Activated T-cell treated with anti-CD3 and anti-CD28 coated beads, Interleukin-2, amount 50 U/mL, for 72 hours (primary cell): Measurements from ENCODE around the gene CATSPER4. TPM values are rescaled to one million over a fixed set of nuclear protein-coding genes. Genes with fewer than 3 reads are reported as not detected.

Experiments used
- ATAC-seq, 2 donors: fragments of 150-1000 bp; cut with Tn5 transposase; replicated peaks in 1 of 2; 2 replicates each; pipeline ENCODE4 v1.10.0; 2021; ENCODE audit warnings: moderate library complexity in 2 of 2, mild to moderate bottlenecking in 1 of 2
- DNase-seq, 2 donors: peaks; one replicate each; pipeline ENCODE4 v3.0.0; 2021 to 2022; ENCODE audit warnings: mixed read lengths in 1 of 2
- H3K27ac Mint-ChIP-seq: one replicate; pipeline ENCODE4 v1.8.0; 2022; ENCODE audit warnings: mild to moderate bottlenecking, moderate library complexity, mixed read lengths
- H3K27me3 Mint-ChIP-seq: one replicate; pipeline ENCODE4 v1.8.0; 2022; ENCODE audit warnings: low read depth, mixed read lengths
- H3K36me3 Mint-ChIP-seq, 2 donors: one replicate each; pipeline ENCODE4 v1.8.0; 2022; ENCODE audit warnings: mixed read lengths in 2 of 2, mild to moderate bottlenecking in 1 of 2; ENCODE audit not compliant: insufficient read depth in 2 of 2
- H3K4me1 Mint-ChIP-seq: one replicate; pipeline ENCODE4 v1.8.0; 2022; ENCODE audit warnings: low read depth, mixed read lengths
- H3K4me3 Mint-ChIP-seq, 2 donors: one replicate each; pipeline ENCODE4 v1.8.0; 2022; ENCODE audit warnings: mild to moderate bottlenecking in 2 of 2, mixed read lengths in 2 of 2, moderate library complexity in 2 of 2
- H3K9me3 Mint-ChIP-seq, 2 donors: one replicate each; pipeline ENCODE4 v1.8.0; 2022; ENCODE audit warnings: mixed read lengths in 2 of 2
- total RNA-seq, 2 donors: library from RNA; stranded (reverse); gene quantifications; one replicate each; pipeline ENCODE4 v1.2.3, GENCODE V29; 2022

CATSPER4 gene
- total RNA-seq, 2 donors from 2014 or later, result 0.19 TPM; not detected in 1

GRCh38 chr1:26169669-26170471 is 20.5 kb upstream of the CATSPER4 start, which contains the start of gene ZNF593:
Gene ZNF593 (plus strand): TSS chr1:26169908. CDS start chr1:26169984, 76 bp downstream.
- Mint-ChIP-seq H3K4me1 (peaks cover 39% of the 10 kb centered on the region), H3K36me3 (no peaks in the 10 kb centered on the region), H3K9me3 (no peaks in the 10 kb centered on the region), H3K4me3 (peak within 1 kb of the TSS; percentile 92 to 93), H3K27me3 (peaks cover 5% of the 10 kb centered on the region), H3K27ac (peak within 1 kb of the TSS; percentile 78)
- peak; percentile 91 to 95 for DNase-seq
- peak; percentile 94 to 98 for ATAC-seq

DNA sequence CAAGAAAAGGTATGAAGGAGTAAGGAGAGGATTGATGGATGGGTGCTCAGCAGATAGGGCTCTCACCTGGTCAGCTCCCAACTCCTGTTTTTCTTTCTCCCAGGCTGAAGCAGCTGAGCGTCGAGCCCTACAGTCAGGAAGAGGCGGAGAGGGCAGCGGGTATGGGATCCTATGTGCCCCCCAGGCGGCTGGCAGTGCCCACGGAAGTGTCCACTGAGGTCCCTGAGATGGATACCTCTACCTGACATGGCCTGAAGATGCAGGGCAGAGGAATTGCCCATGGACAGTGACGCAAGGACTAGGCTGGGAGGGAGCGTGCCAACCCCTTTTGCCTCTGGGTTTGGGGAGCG is 20.0 kb upstream of the CATSPER4 start:
- DNase-seq (no peak), ATAC-seq (no peak)
- Mint-ChIP-seq H3K36me3 (no peaks in the 10 kb centered on the region), H3K4me1 (peaks cover 33% of the 10 kb centered on the region), H3K9me3 (no peaks in the 10 kb centered on the region), H3K27ac (peak overlapping the region; percentile 78), H3K27me3 (no peaks in the 10 kb centered on the region), H3K4me3 (peak overlapping the region; percentile 92 to 93)

DNA sequence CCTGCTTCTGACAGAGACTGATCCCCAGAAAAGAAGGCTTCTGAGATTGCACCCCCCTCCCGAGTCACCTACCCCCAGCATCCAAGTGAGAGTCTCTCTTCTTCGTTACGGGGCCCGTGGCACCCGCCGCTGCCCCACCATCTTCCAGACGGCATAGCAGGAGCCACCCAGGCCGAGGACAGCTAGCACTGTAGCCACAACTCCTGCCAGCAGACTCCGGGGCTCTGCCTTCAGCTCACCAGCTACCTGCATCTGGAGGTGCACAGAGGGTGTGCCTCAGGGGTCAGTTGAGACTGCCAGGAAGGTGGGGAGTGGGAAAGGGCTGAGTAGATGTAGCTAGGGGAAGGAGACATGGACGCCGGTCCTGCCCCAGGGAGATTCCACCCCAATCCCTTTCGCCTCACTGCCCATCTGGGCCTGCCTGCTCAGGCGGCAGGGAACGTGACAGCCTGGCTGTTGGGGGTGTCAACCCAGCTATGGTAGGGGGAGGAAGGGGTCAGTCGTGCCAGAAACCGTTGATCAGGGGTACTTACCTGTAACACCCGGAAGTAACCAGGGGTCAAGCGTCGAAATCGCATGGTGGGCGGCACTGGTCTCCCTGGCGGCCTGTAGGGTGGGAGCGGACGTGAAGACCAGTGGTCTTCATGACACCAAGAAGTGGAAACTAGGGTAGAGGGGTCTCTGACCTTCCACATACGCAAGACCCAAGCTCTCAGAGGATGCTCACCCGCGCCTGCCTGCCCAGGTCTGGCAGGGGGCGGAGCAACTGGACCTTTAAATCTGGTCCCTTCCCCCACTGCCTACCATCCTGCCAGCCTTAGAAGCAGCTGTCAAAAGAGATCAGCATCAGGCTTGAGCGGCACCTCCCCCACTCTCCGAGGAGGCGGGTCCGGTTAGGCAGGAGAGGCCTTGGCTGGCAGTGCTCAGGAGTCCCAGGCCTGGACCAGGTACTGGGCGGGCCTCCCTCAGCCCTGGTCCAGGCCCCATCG is 19.0 kb upstream of the CATSPER4 start, which contains the start of gene ZNF593OS:
TSS of gene ZNF593OS (minus strand) at position 749 of the 989 bp plus-strand sequence. CDS start at position 578, 171 bp downstream.
- no peaks in the 10 kb centered on the region for H3K9me3 Mint-ChIP-seq
- no peak within 1 kb of the TSS for H3K27ac Mint-ChIP-seq
- peaks cover 28% of the 10 kb centered on the region for H3K4me1 Mint-ChIP-seq
- no peaks in the 10 kb centered on the region for H3K36me3 Mint-ChIP-seq
- peak within 1 kb of the TSS; percentile 92 to 93 for H3K4me3 Mint-ChIP-seq
- no peaks in the 10 kb centered on the region for H3K27me3 Mint-ChIP-seq
- DNase-seq (no peak), ATAC-seq (no peak)

DNA sequence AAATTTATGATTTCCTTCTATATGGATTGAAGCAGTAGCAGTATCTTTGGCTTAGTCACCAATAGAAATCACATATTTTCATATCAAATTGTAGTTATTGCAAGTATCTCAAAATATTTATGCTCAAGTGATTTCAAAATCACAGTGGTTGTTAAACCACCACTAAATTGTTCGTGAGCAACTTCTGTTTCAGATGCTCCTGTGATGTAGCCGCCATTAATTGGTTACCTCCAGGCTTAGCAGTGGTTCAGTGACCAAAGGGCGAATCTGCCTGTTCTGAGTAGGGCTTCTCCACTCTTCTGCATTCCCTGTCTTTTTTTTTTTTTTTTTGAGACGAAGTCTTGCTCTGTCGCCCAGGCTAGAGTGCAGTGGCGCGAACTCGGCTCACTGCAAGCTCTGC is 15.1 kb upstream of the CATSPER4 start:
- ATAC-seq (no peak), DNase-seq (no peak)
- Mint-ChIP-seq H3K27me3 (no peaks in the 10 kb centered on the region), H3K9me3 (no peaks in the 10 kb centered on the region), H3K4me1 (peaks cover 18% of the 10 kb centered on the region), H3K27ac (no peak overlapping the region), H3K36me3 (no peaks in the 10 kb centered on the region), H3K4me3 (no peak overlapping the region)

GRCh38 chr1:26177182-26177684 is 13.2 kb upstream of the CATSPER4 start, which contains the start of gene CNKSR1:
Gene CNKSR1 (plus strand): TSS chr1:26177491. CDS start chr1:26177548, 57 bp downstream.
- H3K27me3 Mint-ChIP-seq, result no peaks in the 10 kb centered on the region
- peak in 1 of 2 donors; percentile 27 for DNase-seq
- peak in 1 of 2 donors; percentile 55 for ATAC-seq
- H3K4me1 Mint-ChIP-seq, result peaks cover 15% of the 10 kb centered on the region
- H3K36me3 Mint-ChIP-seq, result no peaks in the 10 kb centered on the region
- H3K9me3 Mint-ChIP-seq, result no peaks in the 10 kb centered on the region
- H3K27ac Mint-ChIP-seq, result no peak within 1 kb of the TSS
- H3K4me3 Mint-ChIP-seq, result peak within 1 kb of the TSS in 1 of 2 donors; percentile 75

DNA sequence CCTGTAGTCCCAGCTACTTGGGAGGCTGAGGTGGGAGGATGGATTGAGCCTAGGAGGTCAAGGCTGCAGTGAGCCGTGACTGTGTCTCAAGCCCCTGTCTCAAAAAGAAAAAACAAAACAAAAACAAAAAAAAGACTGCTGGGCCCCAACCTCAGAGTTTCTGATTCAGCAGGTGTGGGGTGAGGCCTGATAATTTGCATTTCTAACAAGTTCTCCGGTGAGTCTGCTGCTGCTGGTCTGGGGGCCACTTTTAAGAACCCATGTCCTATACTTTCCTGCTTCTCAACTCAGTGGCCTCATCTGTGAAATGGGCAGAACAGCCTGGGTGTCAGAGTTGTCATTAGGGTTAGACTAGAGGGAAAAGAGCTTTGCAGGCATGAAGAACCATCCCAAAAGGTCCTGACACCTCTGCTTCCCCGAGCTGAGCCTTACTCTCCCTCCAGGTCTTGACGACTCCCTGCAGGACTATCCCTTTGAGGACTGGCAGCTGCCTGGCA is 10.3 kb upstream of the CATSPER4 start:
- H3K4me1 Mint-ChIP-seq, result peaks cover 8% of the 10 kb centered on the region
- no peak overlapping the region for H3K27ac Mint-ChIP-seq
- H3K27me3 Mint-ChIP-seq, result no peaks in the 10 kb centered on the region
- no peaks in the 10 kb centered on the region for H3K9me3 Mint-ChIP-seq
- ATAC-seq (no peak), DNase-seq (no peak)
- no peak overlapping the region for H3K4me3 Mint-ChIP-seq
- H3K36me3 Mint-ChIP-seq, result no peaks in the 10 kb centered on the region

DNA sequence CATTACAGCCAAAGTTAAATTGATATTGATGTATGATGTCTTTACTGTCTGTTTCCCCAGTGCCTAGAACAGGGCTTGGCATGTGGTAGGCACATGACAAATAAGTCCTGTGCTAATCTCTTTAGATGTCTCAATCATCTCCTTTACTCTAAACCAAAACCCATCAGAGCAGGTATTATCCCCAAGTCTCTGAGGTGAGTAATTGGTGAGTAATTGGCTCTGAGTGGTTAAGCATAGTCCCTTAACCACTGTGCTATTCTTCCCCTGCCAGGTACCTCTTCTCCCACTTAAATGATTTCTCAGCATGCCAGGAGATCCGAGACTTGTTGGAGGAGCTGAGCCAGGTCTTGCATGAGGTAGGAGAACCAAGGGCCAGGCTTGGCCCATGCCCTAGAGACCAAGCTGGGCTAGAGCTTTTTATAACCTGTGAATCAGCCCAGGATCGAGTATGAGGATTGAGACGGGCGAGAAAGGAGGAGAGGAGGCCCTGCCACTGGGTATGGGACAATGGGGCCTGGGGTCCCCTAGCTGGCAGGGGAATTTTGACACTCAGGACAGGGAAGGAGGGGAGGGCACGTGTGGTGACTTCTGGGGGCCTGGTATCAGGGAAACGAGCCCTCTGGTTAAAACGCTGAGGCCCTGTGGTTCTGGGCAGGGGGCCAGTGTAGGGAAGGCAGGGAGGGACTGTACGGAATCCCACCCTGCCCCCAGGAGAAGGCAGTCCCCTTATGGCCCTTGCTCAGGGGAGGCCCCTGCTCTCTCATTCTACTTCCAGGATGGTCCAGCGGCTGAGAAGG is 8.6 kb upstream of the CATSPER4 start:
- Mint-ChIP-seq H3K27ac (no peak overlapping the region), H3K4me1 (peaks cover 8% of the 10 kb centered on the region), H3K27me3 (no peaks in the 10 kb centered on the region), H3K9me3 (no peaks in the 10 kb centered on the region), H3K36me3 (no peaks in the 10 kb centered on the region), H3K4me3 (no peak overlapping the region)
- DNase-seq, result no peak
- ATAC-seq, result peak; percentile 91 to 93

GRCh38 chr1:26182383-26182696 is 8.1 kb upstream of the CATSPER4 start:
- Mint-ChIP-seq H3K4me3 (no peak overlapping the region), H3K4me1 (peaks cover 8% of the 10 kb centered on the region), H3K9me3 (no peaks in the 10 kb centered on the region), H3K27ac (no peak overlapping the region), H3K27me3 (no peaks in the 10 kb centered on the region), H3K36me3 (no peaks in the 10 kb centered on the region)
- DNase-seq (no peak), ATAC-seq (no peak)

GRCh38 chr1:26184086-26184485 is 6.3 kb upstream of the CATSPER4 start:
- H3K9me3 Mint-ChIP-seq, result no peaks in the 10 kb centered on the region
- no peaks in the 10 kb centered on the region for H3K27me3 Mint-ChIP-seq
- H3K4me1 Mint-ChIP-seq, result peaks cover 8% of the 10 kb centered on the region
- H3K36me3 Mint-ChIP-seq, result no peaks in the 10 kb centered on the region
- H3K4me3 Mint-ChIP-seq, result no peak overlapping the region
- ATAC-seq, result no peak
- no peak for DNase-seq
- no peak overlapping the region for H3K27ac Mint-ChIP-seq

GRCh38 chr1:26184883-26185282 is 5.5 kb upstream of the CATSPER4 start:
- no peaks in the 10 kb centered on the region for H3K9me3 Mint-ChIP-seq
- no peak overlapping the region for H3K27ac Mint-ChIP-seq
- peaks cover 8% of the 10 kb centered on the region for H3K4me1 Mint-ChIP-seq

DNA sequence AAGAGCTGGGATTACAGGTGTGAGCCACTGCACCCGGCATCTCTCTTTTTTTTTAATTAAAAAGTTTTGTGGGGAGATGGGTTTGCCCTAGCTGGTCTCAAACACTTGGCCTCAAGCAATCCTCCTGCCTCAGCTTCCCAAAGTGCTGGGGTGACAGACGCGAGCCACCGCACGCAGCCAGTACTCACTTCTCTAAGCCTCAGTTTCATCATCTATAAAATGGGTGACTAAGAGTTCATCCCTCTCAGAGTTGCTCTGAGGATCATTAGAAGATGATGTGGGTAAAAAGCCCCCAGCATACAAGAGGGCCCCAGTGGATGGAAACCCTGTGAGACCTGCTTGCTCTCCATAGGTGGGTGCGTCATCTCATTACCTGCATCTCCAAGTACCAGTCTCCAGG is 2.5 kb upstream of the CATSPER4 start:
- no peak overlapping the region for H3K4me3 Mint-ChIP-seq
- no peak for ATAC-seq
- no peak for DNase-seq
- no peaks in the 10 kb centered on the region for H3K27me3 Mint-ChIP-seq
- H3K36me3 Mint-ChIP-seq, result no peaks in the 10 kb centered on the region
- H3K4me1 Mint-ChIP-seq, result peaks cover 15% of the 10 kb centered on the region
- H3K9me3 Mint-ChIP-seq, result no peaks in the 10 kb centered on the region
- no peak overlapping the region for H3K27ac Mint-ChIP-seq

More at GRCh38 chr1:26184883-26185282, 5.5 kb upstream of the CATSPER4 start:
- Mint-ChIP-seq H3K4me3 (no peak overlapping the region), H3K27me3 (no peaks in the 10 kb centered on the region), H3K36me3 (no peaks in the 10 kb centered on the region)
- ATAC-seq, result no peak
- no peak for DNase-seq

- H3K27ac Mint-ChIP-seq, result no peak overlapping the region
- ATAC-seq (no peak), DNase-seq (no peak)
- no peaks in the 10 kb centered on the region for H3K9me3 Mint-ChIP-seq
- H3K36me3 Mint-ChIP-seq, result no peaks in the 10 kb centered on the region
- no peak overlapping the region for H3K4me3 Mint-ChIP-seq
- H3K4me1 Mint-ChIP-seq, result peaks cover 19% of the 10 kb centered on the region
- no peaks in the 10 kb centered on the region for H3K27me3 Mint-ChIP-seq
These were observed 1.9 kb upstream of the CATSPER4 start for GRCh38 chr1:26188477-26188876.
